Endothelial cell of umbilical vein (primary cell): ENCODE results near the gene PGA3.
"Not testable (repeated sequence)": the region's sequence is repeated elsewhere in the genome, so short reads cannot be mapped to it uniquely, and the experiment has no call there.

Experiments
- EZH2 ChIP-seq: IDR thresholded peaks from 2 replicates; pipeline ENCODE4 v1.6.1; 2012; ENCODE audit warnings: borderline replicate concordance, low read depth, mild to moderate bottlenecking, moderate library complexity, low read length, inconsistent platforms; ENCODE audit not compliant: severe bottlenecking
- POLR2AphosphoS5 ChIP-seq: IDR thresholded peaks from 2 replicates; pipeline ENCODE4 v1.6.1; 2012; ENCODE audit warnings: low read depth, mild to moderate bottlenecking, control low read depth, low read length, moderate library complexity; ENCODE audit not compliant: insufficient read depth
- TF ChIP-seq, protein P1 (sequence below), 2 donors: IDR thresholded peaks; 1 replicate in 1 of 2; 2 replicates in 1 of 2; pipeline ENCODE4 v1.5.1; 2011; ENCODE audit warnings: low read length in 2 of 2, mild to moderate bottlenecking in 2 of 2, moderate library complexity in 2 of 2, control low read depth in 1 of 2, inconsistent platforms in 1 of 2, low read depth in 1 of 2; ENCODE audit not compliant: insufficient read depth in 1 of 2; ENCODE audit errors: extremely low read depth in 1 of 2

DNA sequence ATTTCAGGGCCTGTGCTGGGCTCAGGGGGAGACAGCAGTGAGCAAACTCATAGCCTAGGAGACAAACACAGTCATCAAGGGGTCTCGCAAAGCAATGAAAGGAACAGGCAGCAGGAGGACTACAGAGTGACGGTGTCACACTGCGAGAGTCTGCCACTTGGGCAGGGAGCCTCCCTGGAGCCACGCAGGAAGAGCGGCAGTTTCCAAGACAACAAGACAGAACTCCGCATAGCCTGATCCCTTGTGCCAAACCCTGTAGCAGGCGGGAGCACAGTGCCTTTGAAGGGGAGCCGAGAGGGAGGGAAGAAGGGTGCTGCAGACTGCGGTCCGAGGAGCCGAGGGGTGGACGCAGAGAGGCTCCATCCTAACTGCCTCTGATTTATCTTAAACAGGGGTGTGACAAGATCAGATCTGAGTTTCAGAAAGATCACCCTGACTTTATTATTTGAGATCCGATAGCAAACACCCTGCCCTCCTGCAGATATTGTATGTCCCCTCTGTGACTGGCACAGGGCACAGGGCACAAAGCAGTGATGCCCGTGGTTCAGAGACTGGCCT is 1.3 kb downstream of the PGA3 start:
- TF ChIP-seq, protein P1, sequence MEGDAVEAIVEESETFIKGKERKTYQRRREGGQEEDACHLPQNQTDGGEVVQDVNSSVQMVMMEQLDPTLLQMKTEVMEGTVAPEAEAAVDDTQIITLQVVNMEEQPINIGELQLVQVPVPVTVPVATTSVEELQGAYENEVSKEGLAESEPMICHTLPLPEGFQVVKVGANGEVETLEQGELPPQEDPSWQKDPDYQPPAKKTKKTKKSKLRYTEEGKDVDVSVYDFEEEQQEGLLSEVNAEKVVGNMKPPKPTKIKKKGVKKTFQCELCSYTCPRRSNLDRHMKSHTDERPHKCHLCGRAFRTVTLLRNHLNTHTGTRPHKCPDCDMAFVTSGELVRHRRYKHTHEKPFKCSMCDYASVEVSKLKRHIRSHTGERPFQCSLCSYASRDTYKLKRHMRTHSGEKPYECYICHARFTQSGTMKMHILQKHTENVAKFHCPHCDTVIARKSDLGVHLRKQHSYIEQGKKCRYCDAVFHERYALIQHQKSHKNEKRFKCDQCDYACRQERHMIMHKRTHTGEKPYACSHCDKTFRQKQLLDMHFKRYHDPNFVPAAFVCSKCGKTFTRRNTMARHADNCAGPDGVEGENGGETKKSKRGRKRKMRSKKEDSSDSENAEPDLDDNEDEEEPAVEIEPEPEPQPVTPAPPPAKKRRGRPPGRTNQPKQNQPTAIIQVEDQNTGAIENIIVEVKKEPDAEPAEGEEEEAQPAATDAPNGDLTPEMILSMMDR (IDR thresholded peaks at IDR 0.05; ENCODE audit: extremely low read depth in 1 of 2, insufficient read depth in 1 of 2, low read depth in 1 of 2, low read length in 2 of 2), result not testable (repeated sequence)
- not testable (repeated sequence) for TF ChIP-seq POLR2AphosphoS5, EZH2
